GM12873 (cell line): ENCODE data around the gene GALNT13.

Source experiments
- CTCF ChIP-seq: IDR thresholded peaks from 2 replicates; pipeline ENCODE4 v1.5.1; 2012; ENCODE audit warnings: low read depth, mild to moderate bottlenecking, moderate library complexity, low read length, control low read depth; ENCODE audit not compliant: insufficient read depth; ENCODE audit errors: missing control alignments

Gene GALNT13

GRCh38 chr2:153870308-153870707 lies 1.4 kb upstream of the GALNT13 start:
- no peak for TF ChIP-seq CTCF

GRCh38 chr2:153872311-153873051 lies 759 bp downstream of the GALNT13 start:
- TF ChIP-seq CTCF: no peak

- no peak for TF ChIP-seq CTCF
Measured at GRCh38 chr2:153873052-153874048, 1.6 kb downstream of the GALNT13 start.

GRCh38 chr2:153875801-153876466 lies 4.2 kb downstream of the GALNT13 start:
- TF ChIP-seq CTCF: no peak

- no peak for TF ChIP-seq CTCF
Measured at GRCh38 chr2:153880926-153881325, 9.2 kb downstream of the GALNT13 start.

- no peak for TF ChIP-seq CTCF
Measured at GRCh38 chr2:153886833-153887232, 15.1 kb downstream of the GALNT13 start.

GRCh38 chr2:153890576-153890975 lies 18.9 kb downstream of the GALNT13 start:
- no peak for TF ChIP-seq CTCF
